HUES64 (cell line): ENCODE results near the gene KCNE1.
"Not testable (repeated sequence)": the region's sequence is repeated elsewhere in the genome, so short reads cannot be mapped to it uniquely, and the experiment has no call there.

ENCODE experiments used
- H3K27ac ChIP-seq: 2 replicates; pipeline ENCODE4 v1.7.0; 2013; ENCODE audit warnings: low read depth, low read length, inconsistent platforms
- H3K27me3 ChIP-seq: 2 replicates; pipeline ENCODE4 v1.6.1; 2013; ENCODE audit warnings: mild to moderate bottlenecking, low read length; ENCODE audit not compliant: insufficient read depth
- H3K36me3 ChIP-seq: 2 replicates; pipeline ENCODE4 v1.6.1; 2013; ENCODE audit warnings: mild to moderate bottlenecking, low read length; ENCODE audit not compliant: insufficient read depth
- H3K4me1 ChIP-seq: 2 replicates; pipeline ENCODE4 v1.6.1; 2013; ENCODE audit warnings: mild to moderate bottlenecking, low read length, moderate library complexity; ENCODE audit not compliant: insufficient read depth
- H3K4me3 ChIP-seq: 2 replicates; pipeline ENCODE4 v1.5.1; 2013; ENCODE audit warnings: mild to moderate bottlenecking, low read length, moderate library complexity
- H3K9ac ChIP-seq: 2 replicates; pipeline ENCODE4 v1.6.1; 2013; ENCODE audit warnings: mild to moderate bottlenecking, low read depth, low read length
- H3K9me3 ChIP-seq: 2 replicates; pipeline ENCODE4 v1.6.1; 2013; ENCODE audit warnings: low read depth, low read length; ENCODE audit not compliant: insufficient read depth
- WGBS: fragments of 150-250, 120-280 bp; methylation state at CpG from one replicate; pipeline ENCODE4 v1.1.7; 2013; ENCODE audit warnings: missing lambda C conversion rate; 5-methylcytosine and 5-hydroxymethylcytosine counted together

Gene KCNE1

GRCh38 chr21:34417448-34418077 lies 94.4 kb downstream of the KCNE1 start:
- H3K27ac ChIP-seq, H3K36me3 ChIP-seq, H3K9ac ChIP-seq, H3K4me3 ChIP-seq, H3K4me1 ChIP-seq, H3K9me3 ChIP-seq, H3K27me3 ChIP-seq: not testable (repeated sequence)
- WGBS, result no CpG with 5 or more reads among the region's 5 CpGs

DNA sequence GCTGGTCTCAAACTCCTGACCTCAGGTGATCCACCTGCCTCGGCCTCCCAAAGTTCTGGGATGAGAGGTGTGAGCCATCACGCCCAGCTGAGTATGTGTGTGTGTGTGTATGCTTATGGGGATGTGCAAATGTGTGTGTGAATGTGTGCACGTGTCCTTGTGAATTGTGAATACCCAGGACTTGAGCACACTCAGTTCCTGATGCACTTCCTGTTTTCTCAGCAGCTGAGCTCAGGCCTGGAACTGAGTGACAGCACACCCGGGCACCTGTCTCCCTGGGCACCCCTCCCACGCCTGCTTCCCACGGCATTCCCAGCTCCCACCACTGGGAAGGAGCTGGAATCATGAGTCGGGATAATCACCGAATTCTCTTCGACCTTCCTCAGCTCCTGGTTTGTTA lies 104.7 kb downstream of the KCNE1 start:
- H3K4me1 ChIP-seq, H3K4me3 ChIP-seq, H3K9me3 ChIP-seq, H3K27ac ChIP-seq, H3K36me3 ChIP-seq, H3K27me3 ChIP-seq, H3K9ac ChIP-seq: not testable (repeated sequence)
- no CpG with 5 or more reads among the region's 9 CpGs for WGBS

DNA sequence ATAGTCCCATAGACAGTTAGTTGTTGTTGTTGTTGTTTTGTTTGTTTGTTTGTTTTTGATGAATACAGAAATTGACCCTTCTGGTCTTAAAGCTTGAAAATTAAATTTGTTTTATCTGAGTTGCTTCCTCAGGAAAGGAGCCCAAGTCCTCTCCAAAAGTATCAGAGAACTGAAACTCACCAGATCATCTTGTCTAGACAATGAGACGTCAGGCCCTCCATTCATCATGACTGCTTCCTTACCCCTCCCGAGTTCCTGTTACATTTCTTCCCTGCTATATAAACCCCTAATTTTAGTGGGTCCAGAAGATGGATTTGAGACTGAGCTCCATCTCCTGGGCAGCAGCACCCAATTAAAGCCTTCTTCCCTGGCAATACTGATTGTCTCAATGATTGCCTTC lies 105.3 kb downstream of the KCNE1 start:
- H3K27ac ChIP-seq, H3K4me3 ChIP-seq, H3K27me3 ChIP-seq, H3K9me3 ChIP-seq, H3K4me1 ChIP-seq, H3K36me3 ChIP-seq, H3K9ac ChIP-seq: not testable (repeated sequence)
- WGBS, result no CpG with 5 or more reads among the region's 2 CpGs

GRCh38 chr21:34406102-34406501 lies 105.9 kb downstream of the KCNE1 start:
- WGBS, result no CpG with 5 or more reads among the region's 6 CpGs

DNA sequence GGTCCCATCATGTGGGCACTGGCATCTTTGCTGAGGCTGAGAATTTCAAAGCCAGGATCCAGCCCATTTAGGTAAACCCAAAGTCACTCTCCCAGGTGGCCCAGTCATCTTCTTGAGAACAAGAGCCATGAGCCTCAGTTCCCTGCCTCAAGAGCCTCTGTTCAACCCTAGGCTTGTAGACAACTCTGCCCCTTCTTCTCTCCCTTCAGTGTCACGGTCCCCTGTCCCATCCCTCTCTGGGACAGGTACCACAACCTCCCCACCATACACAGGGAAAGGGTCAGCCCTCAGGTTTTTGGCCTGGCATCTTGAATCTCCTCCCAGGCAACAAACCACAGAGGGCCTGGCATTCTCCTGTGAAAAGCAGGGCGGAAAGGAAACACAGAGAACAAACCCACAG lies 106.3 kb downstream of the KCNE1 start:
- H3K36me3 ChIP-seq, H3K4me1 ChIP-seq, H3K27me3 ChIP-seq, H3K4me3 ChIP-seq, H3K27ac ChIP-seq, H3K9ac ChIP-seq, H3K9me3 ChIP-seq: not testable (repeated sequence)
- WGBS, result no CpG with 5 or more reads among the region's 2 CpGs

More at GRCh38 chr21:34406102-34406501, 105.9 kb downstream of the KCNE1 start:
- not testable (repeated sequence) for H3K4me3 ChIP-seq, H3K27me3 ChIP-seq, H3K9me3 ChIP-seq, H3K9ac ChIP-seq, H3K36me3 ChIP-seq, H3K27ac ChIP-seq, H3K4me1 ChIP-seq

- H3K9me3 ChIP-seq, H3K4me3 ChIP-seq, H3K27ac ChIP-seq, H3K4me1 ChIP-seq, H3K27me3 ChIP-seq, H3K36me3 ChIP-seq, H3K9ac ChIP-seq: not testable (repeated sequence)
- no CpG with 5 or more reads among the region's 5 CpGs for WGBS
These were observed 107.3 kb downstream of the KCNE1 start for GRCh38 chr21:34404742-34405141.

- H3K9ac ChIP-seq, H3K36me3 ChIP-seq, H3K4me1 ChIP-seq, H3K9me3 ChIP-seq, H3K27ac ChIP-seq, H3K27me3 ChIP-seq, H3K4me3 ChIP-seq: not testable (repeated sequence)
- WGBS, result no CpG with 5 or more reads among the region's 5 CpGs
These were observed 111.5 kb downstream of the KCNE1 start for GRCh38 chr21:34400522-34400921.
